CD14-positive monocyte (primary cell): ENCODE data around the gene RPTOR. TPM values are rescaled to one million over a fixed set of nuclear protein-coding genes. Genes with fewer than 3 reads are reported as not detected.

Source experiments
- DNase-seq, 3 donors: peaks; one replicate each; pipeline ENCODE4 v3.0.0-alpha.2; 2011 to 2022
- H2AFZ ChIP-seq: 2 replicates; pipeline ENCODE4 v1.6.0; 2012; ENCODE audit warnings: mild to moderate bottlenecking, low read depth, low read length, inconsistent platforms; ENCODE audit not compliant: insufficient read depth, poor library complexity, severe bottlenecking
- H3K27ac ChIP-seq, 2 donors: 1 replicate in 1 of 2; 2 replicates in 1 of 2; pipeline ENCODE4 v1.5.1; 2012 to 2013; ENCODE audit warnings: low read length in 2 of 2, control low read depth in 1 of 2, inconsistent platforms in 1 of 2, low read depth in 1 of 2, mild to moderate bottlenecking in 1 of 2
- H3K27me3 ChIP-seq, 2 donors: one replicate each; pipeline versions ENCODE4 v1.6.0 to v1.6.1; 2011 to 2013; ENCODE audit warnings: low read length in 2 of 2; ENCODE audit not compliant: control insufficient read depth in 2 of 2, insufficient read depth in 2 of 2
- H3K36me3 ChIP-seq, 2 donors: replicated peaks in 1 of 2; 1 replicate in 1 of 2; 2 replicates in 1 of 2; pipeline versions ENCODE4 v1.5.1 to v1.6.1; 2012 to 2013; ENCODE audit warnings: low read length in 2 of 2, control low read depth in 1 of 2, inconsistent platforms in 1 of 2, mild to moderate bottlenecking in 1 of 2; ENCODE audit not compliant: insufficient read depth in 2 of 2, control insufficient read depth in 1 of 2
- H3K4me1 ChIP-seq, 2 donors: 1 replicate in 1 of 2; 2 replicates in 1 of 2; pipeline versions ENCODE4 v1.5.1 to v1.6.1; 2012 to 2013; ENCODE audit warnings: low read length in 2 of 2, control low read depth in 1 of 2, inconsistent platforms in 1 of 2, mild to moderate bottlenecking in 1 of 2, moderate library complexity in 1 of 2; ENCODE audit not compliant: insufficient read depth in 2 of 2, control insufficient read depth in 1 of 2
- H3K4me2 ChIP-seq: replicated peaks from 2 replicates; pipeline ENCODE3; 2012; ENCODE audit warnings: low read length, moderate library complexity, mild to moderate bottlenecking; ENCODE audit not compliant: poor library complexity, severe bottlenecking; ENCODE audit errors: extremely low read depth
- H3K4me3 ChIP-seq, 3 experiments: fragments of 200-600 bp in 1 of 3; sonication (generic) in 1 of 3; replicated peaks in 1 of 3; 1 replicate in 2 of 3; 2 replicates in 1 of 3; pipeline ENCODE4 v1.5.1; 2011 to 2013; ENCODE audit warnings: low read length in 3 of 3, mild to moderate bottlenecking in 3 of 3, control low read depth in 2 of 3, low read depth in 2 of 3, inconsistent platforms in 1 of 3, moderate library complexity in 1 of 3
- H3K79me2 ChIP-seq: 2 replicates; pipeline ENCODE4 v1.6.0; 2012; ENCODE audit warnings: mild to moderate bottlenecking, control low read depth, inconsistent platforms, low read length, moderate library complexity; ENCODE audit not compliant: insufficient read depth
- H3K9ac ChIP-seq: 2 replicates; pipeline ENCODE4 v1.6.0; 2017; ENCODE audit warnings: low read length, mild to moderate bottlenecking; ENCODE audit not compliant: insufficient read depth, poor library complexity, severe bottlenecking
- H3K9me3 ChIP-seq, 2 donors: replicated peaks in 1 of 2; 1 replicate in 1 of 2; 2 replicates in 1 of 2; pipeline versions ENCODE4 v1.5.1 to v1.6.1; 2012 to 2013; ENCODE audit warnings: low read length in 2 of 2, control low read depth in 1 of 2; ENCODE audit not compliant: control insufficient read depth in 1 of 2, insufficient read depth in 1 of 2
- H4K20me1 ChIP-seq: 2 replicates; pipeline ENCODE4 v1.6.0; 2012; ENCODE audit warnings: mild to moderate bottlenecking, low read length, control low read depth, moderate library complexity; ENCODE audit not compliant: insufficient read depth
- H3K27ac Mint-ChIP-seq, 7 donors: one replicate each; pipeline ENCODE4 v1.8.0; 2020; ENCODE audit warnings: mild to moderate bottlenecking in 7 of 7, mixed read lengths in 7 of 7, moderate library complexity in 6 of 7, inconsistent platforms in 2 of 7
- H3K27me3 Mint-ChIP-seq, 3 donors: one replicate each; pipeline ENCODE4 v1.8.0; 2021 to 2022; ENCODE audit warnings: low read depth in 3 of 3, mild to moderate bottlenecking in 3 of 3, mixed read lengths in 3 of 3, moderate library complexity in 3 of 3, inconsistent platforms in 1 of 3
- H3K36me3 Mint-ChIP-seq, 2 donors: one replicate each; pipeline ENCODE4 v1.8.0; 2020; ENCODE audit warnings: mixed read lengths in 2 of 2, inconsistent platforms in 1 of 2, mild to moderate bottlenecking in 1 of 2
- H3K4me1 Mint-ChIP-seq: one replicate; pipeline ENCODE4 v1.8.0; 2020; ENCODE audit warnings: mild to moderate bottlenecking, mixed read lengths
- H3K4me3 Mint-ChIP-seq, 2 donors: one replicate each; pipeline ENCODE4 v1.8.0; 2020; ENCODE audit warnings: mild to moderate bottlenecking in 2 of 2, mixed read lengths in 2 of 2, moderate library complexity in 1 of 2
- H3K9me3 Mint-ChIP-seq, 7 donors: one replicate each; pipeline ENCODE4 v1.8.0; 2020 to 2022; ENCODE audit warnings: mixed read lengths in 7 of 7, mild to moderate bottlenecking in 6 of 7, moderate library complexity in 6 of 7, inconsistent platforms in 2 of 7
- CTCF ChIP-seq: fragments of 200-600 bp; IDR thresholded peaks from one replicate; pipeline ENCODE4 v1.8.0; 2022; ENCODE audit warnings: antibody characterized with exemption, mild to moderate bottlenecking
- WGBS: methylation state at CpG from one replicate; pipeline ENCODE4 v1.1.5; 2013; ENCODE audit warnings: missing lambda C conversion rate; ENCODE audit not compliant: insufficient coverage; 5-methylcytosine and 5-hydroxymethylcytosine counted together
- intact Hi-C, 2 donors: fragments of 100-400 bp; cut with micrococcal nuclease; formaldehyde crosslinking; loops; one replicate each; pipeline versions ENCODE4 v1.15.0 to v1.15.1; 2023
- polyA plus RNA-seq, 3 donors: library from polyadenylated mRNA; depleted of rRNA in 1 of 3; unstranded in 2 of 3; stranded (reverse) in 1 of 3; fragments of 300-500 nt in 2 of 3; fragments of >200 nt in 1 of 3; fragmentation: Illumina TruSeq in 2 of 3; gene quantifications; 1 replicate in 2 of 3; 2 replicates in 1 of 3; pipeline ENCODE4 v1.2.3, GENCODE V29; 2012 to 2021

Gene RPTOR
- polyA plus RNA-seq, 3 donors, result 1.1 to 8.7 (median 2.6) TPM

DNA sequence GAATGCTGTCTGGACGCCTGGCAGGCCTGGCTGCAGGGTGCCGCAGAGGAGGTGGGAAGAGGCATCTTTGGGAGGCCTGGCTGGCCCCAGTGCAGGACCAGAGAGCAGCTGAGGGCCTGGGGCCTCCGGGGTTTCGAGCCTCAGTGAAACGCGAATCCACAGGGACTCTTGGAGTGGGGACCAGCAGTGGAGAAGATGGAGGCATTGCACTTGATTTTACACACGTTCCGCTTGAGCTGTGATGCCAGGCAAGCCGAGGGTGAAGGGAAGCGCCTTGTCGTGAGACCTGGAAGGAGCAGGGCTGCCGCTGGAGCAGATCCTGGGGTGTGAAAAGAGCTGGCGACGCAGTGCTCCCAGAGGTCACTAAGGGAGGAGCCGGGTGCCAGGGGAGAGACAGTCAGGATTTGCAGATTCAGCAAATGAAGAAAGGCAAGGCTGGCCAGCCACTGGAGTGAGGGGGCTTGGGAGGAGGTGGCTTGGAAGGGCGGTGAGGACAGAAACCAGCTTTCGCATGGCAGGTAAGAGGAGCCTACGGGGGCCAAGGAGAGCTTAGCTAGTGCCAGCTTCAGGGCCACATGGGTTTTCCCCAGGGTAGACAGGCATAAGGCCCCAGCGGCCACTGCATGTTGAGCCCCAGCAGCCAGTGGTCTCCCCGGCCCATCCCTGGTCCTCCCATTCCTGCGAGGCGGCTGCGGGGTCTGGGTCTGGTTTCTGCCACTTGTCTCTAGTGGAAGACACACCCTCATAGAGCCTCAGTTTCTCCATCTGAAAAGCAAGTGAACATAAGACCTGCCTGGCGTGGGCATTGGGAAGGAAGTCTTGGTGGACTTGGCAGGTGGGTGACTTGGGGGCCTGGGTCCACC is 271.8 kb downstream of the RPTOR start:
- Histone ChIP-seq H3K4me2 (no peak overlapping the region), H3K36me3 (peaks cover 6 to 13% of the 10 kb centered on the region in 2 donors), H4K20me1 (no peaks in the 10 kb centered on the region), H3K27ac (no peak overlapping the region), H3K4me1 (peaks cover 20 to 38% of the 10 kb centered on the region in 2 donors), H3K9ac (no peak overlapping the region), H3K4me3 (no peak overlapping the region), H3K27me3 (no peaks in the 10 kb centered on the region), H3K79me2 (no peaks in the 10 kb centered on the region), H2AFZ (no peak overlapping the region), H3K9me3 (peaks cover 9 to 11% of the 10 kb centered on the region in 2 donors)
- Mint-ChIP-seq H3K27ac (peak overlapping the region in 3 of 7 donors; percentile 65 to 72 (median 65)), H3K36me3 (peaks cover 41 to 42% of the 10 kb centered on the region in 2 donors), H3K9me3 (peaks cover 6 to 18% (median 12%) of the 10 kb centered on the region in 7 donors), H3K27me3 (peaks cover 1 to 5% (median 4%) of the 10 kb centered on the region in 3 donors), H3K4me3 (no peak overlapping the region), H3K4me1 (peaks cover 31% of the 10 kb centered on the region)
- over 99% methylated on average over 24 of the region's 24 CpGs for WGBS
- no peak for TF ChIP-seq CTCF
- DNase-seq, result no peak
- intact Hi-C loops, result no loop called here

GRCh38 chr17:80817321-80817845 is 272.7 kb downstream of the RPTOR start:
- Mint-ChIP-seq H3K9me3 (peaks cover 6 to 19% (median 14%) of the 10 kb centered on the region in 7 donors), H3K27me3 (peaks cover 1 to 5% (median 4%) of the 10 kb centered on the region in 3 donors), H3K36me3 (peaks cover 41 to 43% of the 10 kb centered on the region in 2 donors), H3K4me1 (peaks cover 27% of the 10 kb centered on the region), H3K27ac (peak overlapping the region in 1 of 7 donors; percentile 21), H3K4me3 (no peak overlapping the region)
- H2AFZ ChIP-seq, result no peak overlapping the region
- no peak overlapping the region for H3K4me3 ChIP-seq
- H3K79me2 ChIP-seq, result no peaks in the 10 kb centered on the region
- no peak overlapping the region for H3K9ac ChIP-seq
- intact Hi-C loops, result no loop called here
- H4K20me1 ChIP-seq, result no peaks in the 10 kb centered on the region
- H3K27me3 ChIP-seq, result no peaks in the 10 kb centered on the region
- 98% methylated on average over 11 of the region's 11 CpGs for whole genome bisulfite sequencing
- TF ChIP-seq CTCF, result no peak
- H3K27ac ChIP-seq, result no peak overlapping the region
- no peak overlapping the region for H3K4me2 ChIP-seq
- peaks cover 3 to 12% of the 10 kb centered on the region in 2 donors for H3K36me3 ChIP-seq
- H3K4me1 ChIP-seq, result peaks cover 20 to 38% of the 10 kb centered on the region in 2 donors
- DNase-seq, result no peak
- peaks cover 9 to 12% of the 10 kb centered on the region in 2 donors for H3K9me3 ChIP-seq
